ENCODE data around the gene TMTC2.

TMTC2 gene

DNA sequence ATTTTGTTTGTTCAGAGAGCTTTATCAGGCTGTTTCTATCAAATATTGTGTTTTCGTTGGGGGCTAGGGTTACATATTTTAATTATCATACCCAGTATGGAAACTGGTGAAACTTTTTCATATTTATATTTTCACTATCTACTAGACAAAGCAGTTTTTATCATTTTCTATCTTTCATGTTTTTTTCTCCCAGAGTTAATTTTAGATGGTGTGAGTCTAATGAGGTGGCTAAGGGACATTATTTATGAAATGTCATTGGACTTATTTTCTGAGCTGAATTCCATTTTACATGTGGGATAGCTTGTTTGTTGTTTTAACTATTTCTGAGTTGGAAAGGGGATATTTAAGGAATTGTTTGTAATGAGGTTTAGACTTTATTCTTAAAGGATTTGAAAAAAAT lies 100.3 kb downstream of the TMTC2 start:
- H3K4me3 ChIP-seq (ENCODE audit: control insufficient read depth in 1 of 7, extremely low read depth in 1 of 7, insufficient read depth in 4 of 7, low read depth in 2 of 7, low read length in 6 of 7) = no peak overlapping the region
- H3K27ac ChIP-seq (ENCODE audit: insufficient read depth in 1 of 2, low read depth in 1 of 2, low read length in 2 of 2, poor library complexity in 1 of 2, severe bottlenecking in 2 of 2) = no peak overlapping the region
- H3K4me1 ChIP-seq (ENCODE audit: control extremely low read depth in 1 of 4, control insufficient read depth in 4 of 4, insufficient read depth in 4 of 4, low read length in 3 of 4) = no peaks in the 10 kb centered on the region
- no CpG with 5 or more reads among the region's 1 CpG for WGBS (ENCODE audit: insufficient coverage)
- H3K36me3 ChIP-seq (ENCODE audit: control insufficient read depth in 4 of 4, insufficient read depth in 4 of 4, low read length in 3 of 4) = no peaks in the 10 kb centered on the region
- no peak for DNase-seq
- ChIA-PET POLR2A (no interaction called here), CTCF (interaction anchor here (1.1 kb wide), 1 partner anchor 101 kb away, joined by 3 read pairs; no protein-coding TSS in a partner anchor)
- H3K27me3 ChIP-seq (replicated peaks in 2 of 5; ENCODE audit: control insufficient read depth in 4 of 5, insufficient read depth in 5 of 5, low read length in 4 of 5) = no peaks in the 10 kb centered on the region
- H3K9me3 ChIP-seq (ENCODE audit: control extremely low read depth in 1 of 5, control insufficient read depth in 4 of 5, insufficient read depth in 2 of 5, low read depth in 1 of 5, low read length in 4 of 5) = no peaks in the 10 kb centered on the region

DNA sequence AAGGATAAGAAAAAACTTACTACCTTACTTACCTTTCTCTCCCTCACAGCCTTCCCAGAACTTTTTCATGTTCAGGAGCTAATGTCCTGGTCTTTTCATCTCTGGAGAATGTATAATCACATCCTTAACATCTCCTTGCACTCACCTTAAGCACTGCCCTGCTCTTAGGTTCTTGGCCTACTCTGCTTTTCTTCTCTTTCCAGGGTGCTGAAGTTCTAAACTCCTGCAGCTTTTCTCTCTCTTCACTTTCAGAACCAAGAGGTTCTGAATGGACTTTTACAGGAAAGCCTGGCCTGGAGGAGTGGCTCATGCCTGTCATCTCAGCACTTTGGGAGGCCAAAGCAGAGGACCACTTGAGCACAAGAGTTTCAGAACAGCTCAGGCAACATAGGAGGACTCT lies 101.9 kb downstream of the TMTC2 start:
- Histone ChIP-seq H3K27me3 (replicated peaks in 2 of 5; ENCODE audit: control insufficient read depth in 4 of 5, insufficient read depth in 5 of 5, low read length in 4 of 5) (no peaks in the 10 kb centered on the region), H3K27ac (ENCODE audit: insufficient read depth in 1 of 2, low read depth in 1 of 2, low read length in 2 of 2, poor library complexity in 1 of 2, severe bottlenecking in 2 of 2) (no peak overlapping the region), H3K9me3 (ENCODE audit: control extremely low read depth in 1 of 5, control insufficient read depth in 4 of 5, insufficient read depth in 2 of 5, low read depth in 1 of 5, low read length in 4 of 5) (no peaks in the 10 kb centered on the region), H3K4me1 (ENCODE audit: control extremely low read depth in 1 of 4, control insufficient read depth in 4 of 4, insufficient read depth in 4 of 4, low read length in 3 of 4) (no peaks in the 10 kb centered on the region), H3K4me3 (ENCODE audit: control insufficient read depth in 1 of 7, extremely low read depth in 1 of 7, insufficient read depth in 4 of 7, low read depth in 2 of 7, low read length in 6 of 7) (no peak overlapping the region), H3K36me3 (ENCODE audit: control insufficient read depth in 4 of 4, insufficient read depth in 4 of 4, low read length in 3 of 4) (no peaks in the 10 kb centered on the region)
- no peak for DNase-seq
- ChIA-PET CTCF (no interaction called here), POLR2A (no interaction called here)

DNA sequence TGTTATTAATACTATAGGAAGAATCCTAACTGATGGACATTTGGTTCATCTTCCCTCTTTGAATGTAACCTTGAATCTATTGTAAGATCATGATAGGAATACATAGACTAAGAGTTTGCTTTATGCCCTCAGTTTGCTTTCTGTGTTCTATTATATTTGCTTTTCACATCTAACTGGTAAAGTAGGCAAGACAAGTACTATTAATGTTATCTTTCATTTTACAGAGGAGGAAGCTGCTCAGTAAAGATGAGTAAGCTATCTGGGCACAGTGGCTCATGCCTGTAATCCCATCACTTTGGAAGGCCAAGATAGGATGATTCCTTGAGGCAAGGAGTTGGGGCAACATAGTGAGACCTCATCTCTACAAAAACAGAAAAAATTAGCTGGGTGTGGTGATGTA lies 103.0 kb downstream of the TMTC2 start:
- POLR2A ChIA-PET = no interaction called here

DNA sequence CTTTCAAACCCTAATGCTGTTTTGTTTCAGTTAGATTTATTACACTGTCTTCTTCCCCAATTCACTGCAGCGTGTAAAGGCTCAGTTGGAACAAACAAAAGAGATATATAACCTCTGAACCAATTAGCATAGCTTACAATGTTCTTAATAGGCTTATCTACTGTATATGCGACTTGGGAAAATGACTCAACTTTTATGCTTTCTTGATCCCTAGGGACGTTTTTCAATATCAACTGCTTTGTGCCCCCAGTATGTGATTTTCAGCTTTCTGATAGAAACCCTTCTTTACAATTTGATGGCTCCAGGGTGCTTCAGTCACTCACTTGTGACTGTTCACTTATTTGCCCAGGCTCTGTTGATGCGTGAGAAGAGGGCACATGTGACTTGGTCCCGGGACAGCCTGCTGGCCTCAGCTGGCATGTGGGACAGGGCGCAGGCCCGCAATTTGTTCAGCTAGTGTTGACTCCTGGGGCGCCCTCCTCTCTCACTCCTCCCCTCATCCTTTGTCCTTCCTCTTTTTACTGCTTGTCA lies 107.1 kb downstream of the TMTC2 start:
- 96% methylated on average over 8 of the region's 8 CpGs for WGBS (ENCODE audit: insufficient coverage)
- Histone ChIP-seq H3K27me3 (replicated peaks in 2 of 5; ENCODE audit: control insufficient read depth in 4 of 5, insufficient read depth in 5 of 5, low read length in 4 of 5) (no peaks in the 10 kb centered on the region), H3K4me1 (ENCODE audit: control extremely low read depth in 1 of 4, control insufficient read depth in 4 of 4, insufficient read depth in 4 of 4, low read length in 3 of 4) (no peaks in the 10 kb centered on the region), H3K36me3 (ENCODE audit: control insufficient read depth in 4 of 4, insufficient read depth in 4 of 4, low read length in 3 of 4) (no peaks in the 10 kb centered on the region), H3K9me3 (ENCODE audit: control extremely low read depth in 1 of 5, control insufficient read depth in 4 of 5, insufficient read depth in 2 of 5, low read depth in 1 of 5, low read length in 4 of 5) (no peaks in the 10 kb centered on the region), H3K4me3 (ENCODE audit: control insufficient read depth in 1 of 7, extremely low read depth in 1 of 7, insufficient read depth in 4 of 7, low read depth in 2 of 7, low read length in 6 of 7) (no peak overlapping the region), H3K27ac (ENCODE audit: insufficient read depth in 1 of 2, low read depth in 1 of 2, low read length in 2 of 2, poor library complexity in 1 of 2, severe bottlenecking in 2 of 2) (no peak overlapping the region)
- ChIA-PET POLR2A (no interaction called here), CTCF (interaction anchor here (1.0 kb wide), 1 partner anchor 8 kb away, joined by 3 read pairs; no protein-coding TSS in a partner anchor)
- no peak for DNase-seq

More for the DNA sequence above, 103.0 kb downstream of the TMTC2 start:
- no peak for DNase-seq
- CTCF ChIA-PET = interaction anchor here (0.7 kb wide), 1 partner anchor 473 kb away, joined by 3 read pairs; no protein-coding TSS in a partner anchor
- no peaks in the 10 kb centered on the region for H3K27me3 ChIP-seq (replicated peaks in 2 of 5; ENCODE audit: control insufficient read depth in 4 of 5, insufficient read depth in 5 of 5, low read length in 4 of 5)
- no peaks in the 10 kb centered on the region for H3K4me1 ChIP-seq (ENCODE audit: control extremely low read depth in 1 of 4, control insufficient read depth in 4 of 4, insufficient read depth in 4 of 4, low read length in 3 of 4)
- H3K4me3 ChIP-seq (ENCODE audit: control insufficient read depth in 1 of 7, extremely low read depth in 1 of 7, insufficient read depth in 4 of 7, low read depth in 2 of 7, low read length in 6 of 7) = no peak overlapping the region
- H3K27ac ChIP-seq (ENCODE audit: insufficient read depth in 1 of 2, low read depth in 1 of 2, low read length in 2 of 2, poor library complexity in 1 of 2, severe bottlenecking in 2 of 2) = no peak overlapping the region
- H3K9me3 ChIP-seq (ENCODE audit: control extremely low read depth in 1 of 5, control insufficient read depth in 4 of 5, insufficient read depth in 2 of 5, low read depth in 1 of 5, low read length in 4 of 5) = no peaks in the 10 kb centered on the region
- no peaks in the 10 kb centered on the region for H3K36me3 ChIP-seq (ENCODE audit: control insufficient read depth in 4 of 4, insufficient read depth in 4 of 4, low read length in 3 of 4)

DNA sequence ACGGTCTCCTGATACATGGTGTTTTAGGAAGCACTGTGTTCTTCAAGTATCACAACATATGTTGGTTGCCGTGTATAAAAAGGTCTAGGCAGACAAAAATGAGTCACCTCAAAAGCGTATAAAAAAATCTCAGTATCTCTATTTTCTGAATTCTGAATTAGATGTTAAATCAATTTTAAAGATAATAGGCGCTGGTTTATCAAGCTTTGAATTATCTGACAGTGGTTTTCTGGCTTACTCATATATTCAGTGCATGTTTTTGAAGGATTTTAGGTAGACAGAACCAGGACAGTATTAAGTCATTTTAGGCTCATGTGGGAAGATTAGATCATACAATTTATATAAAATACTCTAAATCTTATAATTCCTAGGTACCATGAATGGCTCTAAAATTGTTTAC lies 110.8 kb downstream of the TMTC2 start:
- 90% methylated on average over 3 of the region's 4 CpGs for WGBS (ENCODE audit: insufficient coverage)
- no peak for DNase-seq
- ChIA-PET POLR2A (no interaction called here), CTCF (no interaction called here)
- H3K27ac ChIP-seq (ENCODE audit: insufficient read depth in 1 of 2, low read depth in 1 of 2, low read length in 2 of 2, poor library complexity in 1 of 2, severe bottlenecking in 2 of 2) = no peak overlapping the region
- no peaks in the 10 kb centered on the region for H3K9me3 ChIP-seq (ENCODE audit: control extremely low read depth in 1 of 5, control insufficient read depth in 4 of 5, insufficient read depth in 2 of 5, low read depth in 1 of 5, low read length in 4 of 5)
- H3K36me3 ChIP-seq (ENCODE audit: control insufficient read depth in 4 of 4, insufficient read depth in 4 of 4, low read length in 3 of 4) = no peaks in the 10 kb centered on the region
- no peaks in the 10 kb centered on the region for H3K4me1 ChIP-seq (ENCODE audit: control extremely low read depth in 1 of 4, control insufficient read depth in 4 of 4, insufficient read depth in 4 of 4, low read length in 3 of 4)
- no peak overlapping the region for H3K4me3 ChIP-seq (ENCODE audit: control insufficient read depth in 1 of 7, extremely low read depth in 1 of 7, insufficient read depth in 4 of 7, low read depth in 2 of 7, low read length in 6 of 7)
- no peaks in the 10 kb centered on the region for H3K27me3 ChIP-seq (replicated peaks in 2 of 5; ENCODE audit: control insufficient read depth in 4 of 5, insufficient read depth in 5 of 5, low read length in 4 of 5)

DNA sequence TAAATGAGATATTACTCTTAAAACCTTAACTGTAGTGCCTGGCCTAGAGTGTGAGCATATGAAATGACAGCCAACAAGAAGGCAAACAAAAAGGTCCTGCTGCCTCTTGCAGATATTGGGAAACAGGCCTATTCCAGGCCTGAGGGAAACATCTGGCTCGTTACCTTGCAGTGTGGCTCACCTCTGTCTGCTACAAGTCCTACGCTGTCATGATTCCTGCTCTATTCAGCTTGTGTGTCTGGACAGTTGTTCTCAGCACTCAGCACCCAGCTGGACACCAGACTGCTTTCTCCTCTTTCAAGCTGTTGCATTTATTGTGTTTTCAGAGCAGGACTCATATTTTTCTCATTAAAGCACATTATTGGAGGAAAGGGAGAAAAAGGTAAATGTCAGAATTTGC lies 113.5 kb downstream of the TMTC2 start:
- POLR2A ChIA-PET = no interaction called here
- Histone ChIP-seq H3K4me3 (ENCODE audit: control insufficient read depth in 1 of 7, extremely low read depth in 1 of 7, insufficient read depth in 4 of 7, low read depth in 2 of 7, low read length in 6 of 7) (no peak overlapping the region), H3K4me1 (ENCODE audit: control extremely low read depth in 1 of 4, control insufficient read depth in 4 of 4, insufficient read depth in 4 of 4, low read length in 3 of 4) (no peaks in the 10 kb centered on the region), H3K36me3 (ENCODE audit: control insufficient read depth in 4 of 4, insufficient read depth in 4 of 4, low read length in 3 of 4) (no peaks in the 10 kb centered on the region), H3K9me3 (ENCODE audit: control extremely low read depth in 1 of 5, control insufficient read depth in 4 of 5, insufficient read depth in 2 of 5, low read depth in 1 of 5, low read length in 4 of 5) (no peaks in the 10 kb centered on the region), H3K27me3 (replicated peaks in 2 of 5; ENCODE audit: control insufficient read depth in 4 of 5, insufficient read depth in 5 of 5, low read length in 4 of 5) (no peaks in the 10 kb centered on the region), H3K27ac (ENCODE audit: insufficient read depth in 1 of 2, low read depth in 1 of 2, low read length in 2 of 2, poor library complexity in 1 of 2, severe bottlenecking in 2 of 2) (no peak overlapping the region)
- WGBS (ENCODE audit: insufficient coverage) = 92% methylated on average over 2 of the region's 2 CpGs
- CTCF ChIA-PET = no interaction called here
- DNase-seq = no peak

DNA sequence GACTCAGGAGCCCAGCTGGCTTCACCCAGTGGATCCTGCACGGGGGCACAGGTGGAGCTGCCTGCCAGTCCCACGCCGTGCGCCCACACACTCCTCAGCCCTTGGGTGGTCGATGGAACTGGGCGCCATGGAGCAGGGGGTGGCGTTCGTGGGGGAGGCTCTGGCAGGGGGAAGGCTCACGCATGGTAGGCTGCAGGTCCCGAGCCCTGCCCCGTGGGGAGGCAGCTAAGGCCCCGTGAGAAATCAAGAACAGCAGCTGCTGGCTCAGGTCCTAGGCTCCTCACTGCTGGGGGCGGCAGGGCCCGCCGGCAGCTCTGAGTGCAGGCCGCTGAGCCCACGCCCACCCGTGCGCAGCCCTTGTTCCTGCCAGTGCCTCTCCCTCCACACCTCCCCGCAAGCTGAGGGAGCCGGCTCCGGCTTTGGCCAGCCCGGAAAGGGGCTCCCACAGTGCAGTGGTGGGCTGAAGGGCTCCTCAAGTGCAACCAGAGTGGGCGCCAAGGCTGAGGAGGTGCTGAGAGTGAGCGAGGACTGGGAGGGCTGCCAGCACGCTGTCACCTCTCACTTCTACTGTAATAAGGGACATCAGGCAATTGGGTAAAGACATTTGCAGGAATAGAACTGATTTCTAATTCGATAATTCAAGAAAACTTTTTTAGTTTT lies 115.4 kb downstream of the TMTC2 start:
- Histone ChIP-seq H3K27me3 (replicated peaks in 2 of 5; ENCODE audit: control insufficient read depth in 4 of 5, insufficient read depth in 5 of 5, low read length in 4 of 5) (no peaks in the 10 kb centered on the region), H3K36me3 (ENCODE audit: control insufficient read depth in 4 of 4, insufficient read depth in 4 of 4, low read length in 3 of 4) (no peaks in the 10 kb centered on the region), H3K4me1 (ENCODE audit: control extremely low read depth in 1 of 4, control insufficient read depth in 4 of 4, insufficient read depth in 4 of 4, low read length in 3 of 4) (no peaks in the 10 kb centered on the region), H3K27ac (ENCODE audit: insufficient read depth in 1 of 2, low read depth in 1 of 2, low read length in 2 of 2, poor library complexity in 1 of 2, severe bottlenecking in 2 of 2) (no peak overlapping the region), H3K9me3 (ENCODE audit: control extremely low read depth in 1 of 5, control insufficient read depth in 4 of 5, insufficient read depth in 2 of 5, low read depth in 1 of 5, low read length in 4 of 5) (no peaks in the 10 kb centered on the region), H3K4me3 (ENCODE audit: control insufficient read depth in 1 of 7, extremely low read depth in 1 of 7, insufficient read depth in 4 of 7, low read depth in 2 of 7, low read length in 6 of 7) (no peak overlapping the region)
- 98% methylated on average over 21 of the region's 27 CpGs for WGBS (ENCODE audit: insufficient coverage)
- ChIA-PET POLR2A (no interaction called here), CTCF (no interaction called here)
- DNase-seq = no peak

All from common myeloid progenitor, CD34-positive (primary cell).